Fibroblast of mammary gland (primary cell): Measurements from ENCODE around the gene ETV6.
A peak's percentile ranks its signal among the peaks of the same experiment; 100 is the strongest.
"Not testable (repeated sequence)": the region's sequence is repeated elsewhere in the genome, so short reads cannot be mapped to it uniquely, and the experiment has no call there.

ENCODE experiments used
- DNase-seq: peaks from one replicate; pipeline ENCODE4 v3.0.0-alpha.2; 2010; ENCODE audit warnings: low read depth
- H3K4me3 ChIP-seq: 2 replicates; pipeline ENCODE4 v1.5.1; 2011; ENCODE audit warnings: low read depth, mild to moderate bottlenecking, low read length, moderate library complexity; ENCODE audit not compliant: control insufficient read depth
- TF ChIP-seq, protein P1 (sequence below): conservative IDR thresholded peaks from 2 replicates; pipeline ENCODE4 v1.5.1; 2011; ENCODE audit warnings: low read depth, low read length, inconsistent platforms; ENCODE audit not compliant: control insufficient read depth, insufficient read depth

ETV6 gene

DNA sequence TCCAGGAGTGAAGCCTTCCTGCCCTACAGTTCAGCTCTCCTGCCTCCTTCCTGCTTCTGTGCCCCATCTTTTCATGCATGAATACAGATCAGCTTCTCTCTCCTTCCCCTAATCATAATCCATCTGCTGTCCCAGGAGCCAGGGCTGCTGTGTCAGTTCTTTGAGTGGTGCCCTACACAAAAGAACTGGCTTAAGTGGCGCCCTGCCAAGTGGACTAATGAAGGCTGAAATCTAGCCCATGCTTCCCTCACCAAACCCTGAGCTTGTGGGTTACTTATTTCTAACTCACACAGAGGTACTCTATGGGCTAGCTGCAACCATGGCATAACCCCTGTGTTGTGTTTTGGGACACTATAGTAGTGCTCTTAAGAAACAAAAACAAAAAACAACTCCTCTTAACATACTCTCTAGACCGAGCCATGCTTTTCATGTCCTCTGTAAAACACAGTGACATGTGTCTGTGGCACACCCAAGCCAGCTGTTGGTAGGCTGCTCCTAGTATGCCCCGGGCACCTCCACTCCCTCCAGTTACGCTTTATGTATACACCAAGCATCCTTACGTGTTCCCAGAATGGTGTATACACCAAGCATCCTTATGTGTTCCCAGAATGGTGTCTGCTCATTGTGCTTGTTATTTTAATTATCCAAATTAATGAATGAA is 19.3 kb upstream of the ETV6 start:
- TF ChIP-seq, protein P1, sequence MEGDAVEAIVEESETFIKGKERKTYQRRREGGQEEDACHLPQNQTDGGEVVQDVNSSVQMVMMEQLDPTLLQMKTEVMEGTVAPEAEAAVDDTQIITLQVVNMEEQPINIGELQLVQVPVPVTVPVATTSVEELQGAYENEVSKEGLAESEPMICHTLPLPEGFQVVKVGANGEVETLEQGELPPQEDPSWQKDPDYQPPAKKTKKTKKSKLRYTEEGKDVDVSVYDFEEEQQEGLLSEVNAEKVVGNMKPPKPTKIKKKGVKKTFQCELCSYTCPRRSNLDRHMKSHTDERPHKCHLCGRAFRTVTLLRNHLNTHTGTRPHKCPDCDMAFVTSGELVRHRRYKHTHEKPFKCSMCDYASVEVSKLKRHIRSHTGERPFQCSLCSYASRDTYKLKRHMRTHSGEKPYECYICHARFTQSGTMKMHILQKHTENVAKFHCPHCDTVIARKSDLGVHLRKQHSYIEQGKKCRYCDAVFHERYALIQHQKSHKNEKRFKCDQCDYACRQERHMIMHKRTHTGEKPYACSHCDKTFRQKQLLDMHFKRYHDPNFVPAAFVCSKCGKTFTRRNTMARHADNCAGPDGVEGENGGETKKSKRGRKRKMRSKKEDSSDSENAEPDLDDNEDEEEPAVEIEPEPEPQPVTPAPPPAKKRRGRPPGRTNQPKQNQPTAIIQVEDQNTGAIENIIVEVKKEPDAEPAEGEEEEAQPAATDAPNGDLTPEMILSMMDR: no peak
- no peak for DNase-seq
- H3K4me3 ChIP-seq: no peak overlapping the region

DNA sequence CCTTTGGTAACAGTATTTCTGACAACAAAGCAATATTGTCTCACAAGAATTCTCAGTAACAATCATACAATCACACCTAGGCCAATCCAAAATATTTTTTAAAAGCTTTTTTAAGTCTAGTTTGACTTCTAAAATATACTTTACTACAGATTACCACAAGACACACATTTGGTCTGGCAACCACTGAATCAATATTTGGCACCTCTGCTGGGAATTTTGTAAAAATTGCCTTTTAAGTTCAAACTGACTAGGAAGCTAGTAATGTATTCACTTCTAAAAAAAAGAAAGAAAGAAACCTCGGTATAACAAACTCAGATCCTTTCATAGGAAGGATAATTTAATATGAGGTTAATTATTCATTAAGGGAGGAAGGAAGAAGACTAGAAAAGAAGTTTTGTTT is 18.2 kb upstream of the ETV6 start:
- H3K4me3 ChIP-seq: no peak overlapping the region
- TF ChIP-seq, protein P1: no peak
- DNase-seq: no peak

DNA sequence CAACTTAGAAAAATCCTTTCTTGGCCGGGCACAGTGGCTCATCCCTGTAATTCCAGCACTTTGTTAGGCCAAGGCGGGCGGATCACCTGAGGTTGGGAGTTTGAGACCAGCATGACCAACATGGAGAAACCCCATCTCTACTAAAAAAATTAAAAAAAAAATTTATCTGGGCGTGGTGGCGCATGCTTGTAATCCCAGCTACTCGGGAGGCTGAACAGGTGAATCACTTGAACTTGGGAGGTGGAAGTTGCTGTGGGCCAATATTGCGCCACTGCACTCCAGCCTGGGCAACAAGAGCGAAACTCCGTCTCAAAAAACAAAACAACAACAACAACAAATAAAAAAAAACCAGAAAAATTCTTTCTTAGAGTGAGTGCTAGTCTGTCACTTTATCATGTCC is 17.6 kb upstream of the ETV6 start:
- not testable (repeated sequence) for DNase-seq, H3K4me3 ChIP-seq

DNA sequence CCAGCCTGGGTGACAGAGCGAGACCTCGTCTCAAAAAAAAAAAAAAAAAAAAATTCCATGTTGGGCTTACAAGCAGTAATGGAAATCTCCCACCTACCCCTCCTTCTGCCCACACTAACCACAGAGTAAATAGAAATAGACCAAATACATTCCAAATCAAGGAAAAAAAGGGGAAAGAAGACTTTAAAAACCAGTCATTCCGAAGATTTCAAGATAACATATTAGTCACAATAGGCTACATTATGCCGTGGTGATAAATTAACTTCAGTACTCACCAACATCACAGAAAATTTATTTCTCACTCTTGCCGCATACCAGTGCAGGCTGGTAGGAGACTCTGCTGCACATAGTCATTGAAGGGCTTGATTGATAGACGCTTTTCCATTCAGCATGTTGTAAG is 15.5 kb upstream of the ETV6 start:
- TF ChIP-seq, protein P1: no peak
- DNase-seq: no peak
- no peak overlapping the region for H3K4me3 ChIP-seq

DNA sequence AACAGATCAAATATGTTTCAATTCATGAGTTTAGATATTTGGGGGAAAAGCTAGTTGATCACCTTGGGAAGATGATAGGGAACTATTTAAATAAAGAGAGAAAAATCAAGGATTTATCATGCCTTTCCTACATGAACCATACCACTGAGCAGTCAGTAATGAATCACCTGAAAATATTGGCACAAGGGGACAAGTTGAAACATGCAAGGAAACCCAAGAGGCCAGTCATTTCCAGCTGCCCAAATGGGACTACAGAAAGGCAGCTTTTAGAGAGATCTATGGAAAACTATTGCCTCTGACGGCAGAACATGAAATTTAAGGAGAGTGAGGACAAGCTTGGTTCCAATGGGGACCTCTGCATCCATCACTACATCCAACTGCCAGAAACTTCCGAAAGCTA is 14.1 kb upstream of the ETV6 start:
- no peak overlapping the region for H3K4me3 ChIP-seq
- DNase-seq: peak; percentile 26
- TF ChIP-seq, protein P1: no peak

DNA sequence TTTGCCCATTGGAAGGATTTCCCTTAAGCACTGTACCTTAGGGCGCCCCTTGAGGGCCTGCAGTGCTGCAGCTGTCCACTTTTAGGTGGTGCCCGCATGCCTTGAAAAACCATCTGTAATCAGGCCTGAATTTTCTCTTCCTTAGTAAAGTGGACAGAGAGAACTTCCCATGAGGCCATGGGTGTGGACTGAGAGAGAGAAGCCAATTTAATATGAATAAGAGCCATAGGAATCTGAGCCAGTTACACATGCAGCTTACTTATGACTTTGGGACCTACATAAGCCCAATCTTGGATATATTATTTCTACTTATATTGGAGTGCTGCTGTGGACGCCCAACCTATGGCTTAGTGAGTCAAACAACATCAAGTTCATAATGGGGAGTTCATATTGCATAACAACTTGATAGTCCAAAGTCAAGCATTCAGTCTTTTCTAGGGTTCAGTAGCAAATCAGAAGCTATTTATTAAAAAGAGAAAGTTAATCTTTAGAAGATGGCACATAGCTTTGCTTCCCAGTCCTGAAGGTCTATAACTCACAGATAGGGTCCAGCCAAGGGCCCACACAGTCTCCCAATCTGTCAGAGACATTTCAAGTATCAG is 11.1 kb upstream of the ETV6 start:
- peak; percentile 17 for DNase-seq
- TF ChIP-seq, protein P1: no peak
- H3K4me3 ChIP-seq: no peak overlapping the region

DNA sequence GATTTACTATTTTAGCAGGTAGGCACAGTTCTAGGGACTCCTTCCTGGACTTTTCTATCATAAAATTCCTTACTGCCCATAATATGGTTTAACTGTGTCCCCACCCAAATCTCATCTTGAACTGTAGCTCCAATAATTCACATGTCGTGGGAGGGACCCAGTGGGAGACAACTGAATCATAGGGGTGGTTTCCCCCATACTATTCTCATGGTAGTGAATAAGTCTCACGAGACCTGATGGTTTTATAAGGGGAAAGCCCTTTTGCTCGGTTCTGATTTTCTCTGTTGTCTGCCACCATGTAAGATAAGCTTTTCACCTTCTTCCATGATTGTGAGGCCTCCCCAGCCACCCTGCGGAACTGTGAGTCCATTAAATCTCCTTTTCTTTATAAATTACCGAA is 10.0 kb upstream of the ETV6 start:
- DNase-seq: no peak
- TF ChIP-seq, protein P1: no peak
- no peak overlapping the region for H3K4me3 ChIP-seq
